Activated CD8-positive, alpha-beta memory T cell treated with anti-CD3 and anti-CD28 coated beads, Interleukin-2, amount 50 U/mL, for 24 hours (primary cell): ENCODE measurements around the gene CDX1.
"Not testable (repeated sequence)": the region's sequence is repeated elsewhere in the genome, so short reads cannot be mapped to it uniquely, and the experiment has no call there.

ENCODE experiments used
- DNase-seq: peaks from one replicate; pipeline ENCODE4 v3.0.0-alpha.2; 2020; ENCODE audit errors: extremely low read depth

Gene CDX1

DNA sequence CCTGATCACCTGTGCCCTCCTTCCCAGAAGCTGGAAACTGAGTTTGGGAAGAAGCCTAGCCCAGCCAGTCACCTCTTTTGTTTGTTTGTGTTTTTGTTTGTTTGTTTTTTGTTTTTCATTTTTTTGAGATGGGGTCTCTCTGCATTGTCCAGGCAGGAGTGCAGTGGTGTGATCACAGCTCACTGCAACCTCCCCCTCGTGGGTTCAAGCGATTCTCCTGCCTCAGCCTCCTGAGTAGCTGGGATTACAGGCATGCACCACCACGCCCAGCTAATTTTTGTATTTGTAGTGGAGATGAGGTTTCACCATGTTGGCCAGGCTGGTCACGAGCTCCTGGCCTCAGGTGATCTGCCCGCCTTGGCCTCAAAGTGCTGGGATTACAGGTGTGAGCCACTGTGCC lies 67.1 kb downstream of the CDX1 start:
- not testable (repeated sequence) for DNase-seq
